GM21717 (cell line): ENCODE data around the gene ACTL8.
"Not testable (repeated sequence)": the region's sequence is repeated elsewhere in the genome, so short reads cannot be mapped to it uniquely, and the experiment has no call there.

ENCODE experiments used
- ATAC-seq: cut with Tn5 transposase; IDR thresholded peaks from one replicate; pipeline ENCODE4 v1.9.1; 2021; ENCODE audit warnings: mild to moderate bottlenecking, moderate library complexity; ENCODE audit not compliant: unreplicated experiment

ACTL8 gene

DNA sequence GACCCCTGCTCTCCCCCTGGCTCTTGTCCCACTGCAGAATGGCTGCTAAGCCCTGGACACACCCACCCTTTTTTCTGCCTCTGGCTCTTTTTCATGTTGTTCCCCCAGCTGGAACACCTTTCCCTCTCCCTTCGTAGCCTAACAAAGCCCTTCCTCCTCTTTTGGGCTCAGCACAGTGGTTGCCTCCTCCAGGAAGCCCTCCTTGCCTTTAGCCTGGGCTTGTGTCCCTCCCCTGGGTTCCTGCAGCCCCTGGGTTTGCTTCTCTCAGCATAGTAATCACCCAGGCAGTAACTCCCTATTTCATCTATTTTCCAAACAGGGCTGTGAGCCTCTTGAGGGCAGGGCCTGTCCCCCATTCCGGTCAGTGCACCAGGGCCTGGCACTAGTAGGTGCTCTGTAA, 19.8 kb upstream of the ACTL8 start:
- no peak for ATAC-seq

DNA sequence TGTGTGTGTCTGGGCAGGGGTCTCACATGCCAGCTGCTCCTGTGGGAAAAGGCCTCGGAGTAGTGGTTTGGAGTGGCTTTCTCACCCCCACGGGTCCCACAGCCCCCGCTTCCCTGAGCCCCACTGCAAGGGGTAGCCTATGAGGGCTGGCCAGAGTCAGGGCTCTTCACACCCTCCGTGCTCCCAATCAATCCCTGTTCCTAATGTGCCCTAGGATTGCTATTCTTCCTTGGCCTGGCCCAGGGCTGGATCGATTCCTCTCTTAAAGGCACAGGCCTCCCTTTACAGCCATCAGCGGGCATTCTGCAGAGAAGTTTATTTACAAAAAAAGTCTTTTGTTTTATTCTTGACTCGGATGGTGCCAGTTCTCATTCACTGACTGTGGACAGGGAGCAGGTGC, 19.3 kb upstream of the ACTL8 start:
- no peak for ATAC-seq

DNA sequence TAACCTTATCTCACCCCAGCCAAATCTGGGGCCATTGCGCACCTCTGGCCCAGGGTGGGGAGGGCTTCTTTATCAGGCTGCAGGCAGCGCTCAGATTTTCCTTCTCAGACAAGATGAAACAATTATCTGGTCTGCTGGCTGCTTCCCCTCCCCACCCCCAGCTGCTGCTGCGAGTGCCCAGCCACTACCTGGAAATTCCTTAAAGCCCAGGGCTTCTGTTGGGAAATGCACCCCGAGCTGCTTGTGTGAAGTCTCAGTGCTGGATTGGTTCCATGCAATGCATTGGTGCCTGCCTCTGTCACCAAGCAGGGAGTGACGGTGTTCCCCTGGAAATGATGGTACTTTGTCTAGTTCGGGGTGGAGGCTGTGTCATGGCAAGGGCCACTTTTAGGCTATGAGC, 18.5 kb upstream of the ACTL8 start:
- no peak for ATAC-seq

DNA sequence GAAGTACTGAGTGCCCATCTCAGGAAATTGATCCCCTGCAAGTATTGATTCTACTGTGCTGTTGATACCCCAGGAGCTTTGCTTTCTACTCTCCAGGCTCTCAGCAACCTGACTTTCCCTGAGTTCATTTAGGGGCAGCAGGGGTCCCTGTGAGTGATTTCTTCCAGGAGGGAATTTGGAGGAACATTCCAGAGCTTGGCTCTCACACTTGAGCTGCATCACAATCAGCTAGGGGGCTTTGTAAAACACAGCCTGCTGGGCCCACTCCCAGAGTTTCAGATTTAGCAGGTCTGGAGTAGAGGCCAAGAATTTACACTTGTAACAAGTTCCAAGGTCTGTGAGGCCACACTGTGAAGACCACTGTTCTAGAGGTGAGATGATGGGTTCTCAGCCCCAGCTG, 16.1 kb upstream of the ACTL8 start:
- no peak for ATAC-seq

DNA sequence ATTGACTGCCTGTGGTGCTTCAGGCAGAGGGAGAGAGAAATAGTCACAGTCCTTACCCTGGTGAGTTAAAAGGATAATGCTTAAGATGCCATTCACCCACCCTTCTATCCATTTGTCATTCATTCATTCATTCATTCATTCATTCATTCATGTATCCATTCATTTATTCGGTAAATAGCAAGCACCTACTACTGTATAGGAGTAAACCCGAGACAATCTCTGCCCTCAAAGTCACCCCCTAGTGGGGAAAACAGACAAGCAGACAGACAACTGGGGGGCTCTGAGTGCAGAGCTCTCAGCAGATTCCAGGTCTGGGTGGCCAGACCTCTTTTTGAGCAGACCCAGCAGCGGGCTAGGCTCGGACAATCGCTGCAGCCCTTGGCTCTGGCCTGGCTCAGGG, 14.1 kb upstream of the ACTL8 start:
- no peak for ATAC-seq

DNA sequence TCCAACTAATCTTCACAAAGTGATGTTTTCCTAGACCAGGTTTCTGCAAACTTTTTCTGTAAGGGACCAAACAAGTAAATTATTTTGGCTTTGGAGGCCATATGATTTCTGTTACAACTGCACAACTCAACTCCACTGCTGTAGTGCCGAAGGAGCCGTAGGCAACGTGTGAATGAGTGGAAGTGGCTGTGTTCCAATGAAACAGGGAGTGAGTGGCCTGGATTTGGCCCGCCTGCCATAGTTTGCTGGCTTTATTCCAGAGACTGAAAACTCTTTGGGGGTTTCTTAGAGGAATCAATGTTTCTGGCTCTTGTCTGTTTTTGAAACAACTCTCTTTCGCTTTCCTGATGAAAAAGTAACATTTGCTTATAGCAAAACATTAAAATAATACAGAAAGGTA, 12.6 kb upstream of the ACTL8 start:
- no peak for ATAC-seq

DNA sequence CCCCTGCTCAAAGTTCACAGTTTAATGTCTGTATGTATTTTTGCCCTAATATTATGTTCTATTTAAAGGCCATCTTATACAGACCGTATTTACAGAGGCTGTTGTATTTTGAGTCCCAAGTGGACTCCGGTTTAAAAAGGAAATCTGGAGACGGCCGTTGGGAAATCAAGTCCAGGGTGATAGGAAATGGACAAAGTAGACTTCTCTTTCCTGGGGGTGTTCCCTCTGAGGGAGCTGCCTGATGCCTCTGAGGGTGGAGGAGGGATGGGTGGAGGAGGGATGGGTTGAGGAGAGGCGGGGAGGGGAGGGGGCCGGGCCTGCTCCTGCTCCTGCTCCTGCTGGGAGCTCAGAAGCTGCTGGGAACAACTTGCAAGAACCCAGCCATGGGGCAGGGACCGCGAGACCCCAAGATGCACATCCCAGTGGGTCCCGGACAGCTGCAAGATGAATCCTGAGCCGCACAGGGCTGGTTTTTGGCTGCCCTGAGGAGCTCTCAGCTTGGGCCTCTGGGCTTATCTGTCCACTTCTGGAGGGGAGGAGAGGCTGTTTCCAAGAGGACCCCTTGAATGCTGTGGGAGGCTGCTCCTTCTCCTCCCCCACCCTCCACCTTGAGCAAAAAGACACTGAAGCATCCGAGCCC, 12.0 kb upstream of the ACTL8 start:
- no peak for ATAC-seq

DNA sequence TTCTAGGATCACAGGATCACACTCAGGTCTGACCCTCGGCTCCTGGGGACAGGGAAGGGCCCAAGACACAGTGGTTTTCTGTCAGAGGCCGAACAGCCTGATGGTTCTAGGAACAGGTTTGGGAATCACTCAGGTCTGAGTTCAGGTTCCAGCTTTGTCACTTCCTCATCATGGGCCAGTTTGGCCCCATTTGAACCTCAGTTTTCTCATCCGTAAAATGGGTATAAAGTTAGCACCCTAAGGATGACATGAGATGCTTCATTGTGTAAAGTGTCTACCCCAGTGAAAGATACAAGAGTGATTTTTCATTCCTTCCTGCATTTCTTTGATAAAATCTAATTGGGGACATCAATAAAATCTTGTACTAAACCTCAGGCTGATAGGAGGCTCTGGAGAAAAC, 11.2 kb upstream of the ACTL8 start:
- ATAC-seq = no peak

DNA sequence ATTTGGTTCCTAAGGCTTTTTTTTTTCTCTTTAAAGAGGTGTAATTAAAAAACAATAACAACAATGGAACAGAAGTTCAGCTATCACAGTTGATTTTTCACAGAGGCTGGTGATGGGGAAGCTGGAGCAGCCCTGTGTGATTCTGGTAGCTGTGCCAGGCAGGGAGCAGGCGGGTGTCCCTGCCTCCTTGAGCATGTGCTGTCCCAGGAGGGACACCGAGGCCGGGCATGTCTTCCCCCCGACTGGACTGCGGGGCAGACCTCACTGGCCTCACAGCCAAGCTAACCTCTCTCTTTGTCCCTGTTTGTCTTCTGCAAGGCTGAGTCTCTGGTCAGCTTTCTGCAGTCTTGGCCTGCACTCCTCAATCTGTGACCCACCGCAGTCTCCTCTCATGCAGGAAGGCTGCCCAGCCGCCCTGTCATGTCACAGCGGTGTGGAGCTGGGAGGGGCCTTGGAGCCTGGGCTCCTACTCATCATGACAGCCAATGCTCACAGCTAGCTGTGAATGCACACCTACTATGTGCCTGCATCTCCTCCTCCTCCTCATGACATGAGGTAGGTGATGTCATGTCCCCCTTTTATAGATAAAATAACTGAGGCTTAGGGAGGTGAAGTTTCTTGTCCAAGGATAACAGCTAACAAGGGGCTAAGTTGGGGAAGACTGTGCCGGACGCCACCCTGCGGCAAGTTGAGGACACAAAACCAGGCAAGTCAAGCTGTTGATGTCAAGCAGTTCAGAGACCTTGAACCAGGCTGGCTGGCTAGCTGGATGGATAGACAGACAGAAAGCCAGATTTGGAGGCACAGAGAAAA, 10.3 kb upstream of the ACTL8 start:
- no peak for ATAC-seq

DNA sequence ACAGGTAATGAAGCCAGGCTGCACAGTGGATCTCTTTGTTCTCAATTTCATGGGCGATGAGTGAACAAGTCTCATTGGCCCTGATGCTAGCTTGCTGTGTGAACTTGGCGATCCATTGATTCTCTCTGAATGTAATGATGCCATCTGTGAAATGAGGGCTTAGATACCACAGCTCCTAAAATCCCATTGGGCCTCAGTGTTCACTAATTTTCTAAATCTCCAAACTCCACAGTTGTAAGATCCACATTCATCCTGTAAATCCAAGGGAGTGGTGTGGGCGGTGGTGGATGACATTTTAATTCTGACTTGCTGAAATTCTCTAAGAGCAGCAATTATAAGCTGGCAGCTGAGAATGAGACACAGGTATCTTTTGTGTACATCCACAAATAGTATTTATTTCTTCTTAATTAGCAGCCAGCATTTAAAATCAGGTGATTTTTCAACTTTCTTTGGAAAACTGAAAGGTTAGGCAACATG, 9.6 kb upstream of the ACTL8 start:
- ATAC-seq = no peak

DNA sequence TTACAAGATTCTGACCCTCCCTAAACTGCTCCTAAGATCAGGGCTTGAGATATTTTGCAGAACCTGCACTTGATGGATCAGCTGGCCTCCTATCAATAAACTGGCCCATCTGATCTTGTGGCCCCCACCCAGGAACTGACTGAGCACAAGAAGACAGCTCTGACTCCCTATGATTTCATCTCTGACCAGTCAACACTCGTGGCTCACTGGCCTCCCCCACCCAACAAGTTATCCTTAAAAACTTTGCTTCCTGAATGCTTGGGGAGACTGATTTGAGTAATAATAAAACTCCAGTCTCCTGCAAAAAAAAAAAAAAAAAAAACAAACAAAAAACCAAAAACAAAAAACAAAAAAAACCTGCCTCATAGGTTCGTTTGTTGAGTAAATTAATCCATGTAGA, 8.9 kb upstream of the ACTL8 start:
- ATAC-seq = not testable (repeated sequence)

DNA sequence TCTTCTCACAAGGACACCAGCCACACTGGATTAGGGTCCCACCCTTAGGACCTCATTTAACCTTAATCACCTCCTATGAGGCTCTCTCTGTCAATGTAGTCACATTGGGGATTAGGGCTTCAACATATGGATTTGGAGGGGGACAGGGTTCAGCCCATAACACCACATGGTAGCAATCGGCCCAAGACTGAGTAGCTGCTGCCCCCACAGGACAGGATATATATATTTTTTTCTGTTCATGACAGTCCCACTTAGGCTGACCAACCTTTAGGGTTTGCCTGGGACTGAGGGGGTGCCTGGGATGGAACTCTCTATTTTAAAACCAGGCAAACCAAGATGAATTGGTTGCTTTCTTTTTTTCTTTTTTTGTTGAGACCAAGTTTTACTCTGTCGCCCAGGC, 8.2 kb upstream of the ACTL8 start:
- no peak for ATAC-seq

DNA sequence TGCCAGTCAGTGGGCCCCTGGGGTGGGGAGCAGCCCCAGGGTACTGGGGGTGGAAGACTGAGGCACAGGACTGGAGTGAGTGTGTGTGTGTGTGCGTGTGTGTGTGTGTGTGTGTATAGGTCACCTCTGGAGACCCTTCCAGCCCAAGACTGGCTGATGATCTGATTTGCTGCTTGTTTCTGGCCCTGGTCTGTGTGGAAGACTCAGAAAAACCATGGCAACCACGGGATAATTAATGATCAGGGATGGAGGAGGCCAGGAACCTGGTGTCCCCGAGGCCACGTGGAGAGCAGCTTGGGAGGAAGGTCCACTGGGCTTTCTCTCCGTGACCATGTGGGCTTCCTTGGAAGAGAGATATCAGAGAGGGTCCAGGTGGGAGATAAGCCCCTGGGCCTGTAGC, 4.8 kb upstream of the ACTL8 start:
- ATAC-seq = no peak

DNA sequence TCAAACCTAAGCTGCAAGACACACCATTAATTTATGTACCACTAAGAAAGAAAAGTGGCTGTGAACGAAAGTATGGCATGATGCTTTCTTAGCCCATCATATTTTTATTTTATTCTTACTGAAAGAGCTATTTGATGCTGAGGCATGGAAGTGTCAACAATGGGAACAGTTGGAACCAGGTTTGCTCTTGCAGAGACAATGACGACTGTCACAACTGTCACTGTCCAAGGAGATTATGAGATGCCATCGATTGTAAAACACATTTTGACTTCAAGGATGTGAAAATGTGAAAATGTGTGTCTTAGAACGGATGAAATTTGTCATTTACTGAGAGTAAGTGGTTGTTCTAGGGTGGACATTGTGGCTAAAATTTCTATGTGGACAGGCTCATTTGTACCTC, 2.8 kb upstream of the ACTL8 start:
- ATAC-seq = no peak

DNA sequence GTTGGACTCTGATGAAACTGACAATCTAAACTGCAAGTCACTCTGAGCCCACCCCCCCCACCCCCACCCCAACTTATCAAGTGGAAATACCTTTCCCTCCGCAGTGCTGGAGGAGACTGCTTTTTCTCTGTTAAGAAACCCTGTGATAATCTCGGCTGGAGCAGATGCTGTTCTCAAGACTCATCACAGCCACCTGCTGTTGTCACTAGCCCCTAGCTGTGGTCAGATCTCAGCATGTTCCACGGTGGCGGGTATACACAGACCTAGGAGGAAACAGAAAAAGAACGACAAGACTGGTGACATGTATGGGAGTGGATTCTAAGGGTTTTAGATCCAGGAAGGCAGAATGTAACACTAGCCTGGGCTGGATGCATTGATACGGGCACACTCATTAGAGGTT, 2.3 kb downstream of the ACTL8 start:
- ATAC-seq = no peak

DNA sequence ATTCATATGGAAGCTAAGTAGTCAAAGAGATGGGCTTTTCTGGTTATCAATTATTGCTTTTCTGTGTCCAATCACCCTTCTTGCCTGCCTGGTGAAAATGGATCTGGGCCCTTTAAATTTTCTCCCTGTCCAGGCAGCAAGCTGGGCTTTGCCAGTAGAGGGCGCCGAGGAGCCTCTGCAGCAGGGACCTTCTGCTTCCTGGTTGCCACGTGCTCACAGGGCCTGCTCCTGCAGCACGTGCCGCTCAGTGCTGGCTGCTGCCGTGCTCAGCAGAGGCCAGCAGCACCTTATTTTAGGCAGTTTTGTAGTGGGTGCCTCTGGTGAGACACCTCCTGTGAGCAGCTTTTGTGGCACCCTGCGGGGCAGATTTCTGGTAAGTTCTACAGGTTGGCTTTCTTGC, 4.0 kb downstream of the ACTL8 start:
- ATAC-seq = no peak

DNA sequence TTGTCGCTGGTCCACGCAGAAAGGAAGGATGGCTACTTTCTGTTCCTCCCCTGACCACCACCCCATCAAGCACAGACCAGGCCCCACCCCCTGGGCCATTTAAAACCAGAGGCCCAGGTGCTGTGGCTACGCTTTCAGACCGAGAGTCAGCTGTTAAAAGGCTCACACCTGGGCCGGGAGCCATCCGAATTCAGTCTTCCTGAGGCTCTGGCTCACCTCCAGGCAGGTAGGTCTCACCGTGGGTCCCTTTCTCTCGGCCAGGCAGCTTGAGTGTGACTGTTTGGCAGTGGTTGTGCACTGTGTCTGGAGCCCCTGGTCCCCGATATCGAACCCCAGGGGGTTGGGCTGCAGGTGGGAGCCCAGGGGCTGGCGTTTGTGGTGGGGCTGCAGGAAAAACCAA, 7.2 kb downstream of the ACTL8 start:
- ATAC-seq = no peak

DNA sequence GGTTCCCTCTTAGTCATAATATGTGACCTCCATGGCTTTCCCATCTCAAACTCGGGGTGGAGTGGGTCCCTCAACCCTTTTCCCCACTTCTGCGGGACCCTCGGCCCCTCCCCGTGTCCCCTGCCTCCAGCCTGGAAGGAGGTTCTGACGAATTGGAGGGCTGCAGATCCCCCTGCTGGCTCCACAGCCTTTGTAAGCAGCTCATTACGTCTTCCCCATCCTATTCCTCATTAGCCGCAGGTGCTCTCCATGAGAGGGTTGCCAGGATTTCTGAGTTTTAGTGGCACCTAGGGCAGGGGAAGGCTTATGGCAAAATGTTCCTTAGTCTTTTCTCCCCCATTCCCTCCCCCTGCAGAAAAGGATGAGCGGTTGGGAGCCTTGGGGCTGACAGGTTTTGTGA, 8.3 kb downstream of the ACTL8 start:
- ATAC-seq = no peak

DNA sequence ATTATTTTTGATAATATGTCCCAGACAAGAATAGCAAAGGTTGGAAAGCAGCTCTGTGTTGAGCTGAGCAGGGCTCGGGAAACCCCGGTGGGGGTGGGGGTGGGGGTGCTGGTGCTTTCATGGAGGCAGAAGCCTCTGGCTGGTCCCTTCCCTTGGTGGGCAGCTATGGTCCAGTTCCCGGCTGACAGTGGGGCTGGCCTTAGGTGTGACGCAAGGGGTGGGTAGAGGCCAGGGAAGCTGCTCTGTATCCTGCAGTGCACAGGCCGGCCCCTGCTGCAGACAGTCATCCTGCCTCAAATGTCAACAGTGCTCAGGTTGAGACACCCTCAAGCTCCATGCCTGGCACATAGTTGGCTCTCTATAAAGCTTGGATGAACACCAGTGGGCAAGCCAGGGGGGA, 8.9 kb downstream of the ACTL8 start:
- no peak for ATAC-seq

DNA sequence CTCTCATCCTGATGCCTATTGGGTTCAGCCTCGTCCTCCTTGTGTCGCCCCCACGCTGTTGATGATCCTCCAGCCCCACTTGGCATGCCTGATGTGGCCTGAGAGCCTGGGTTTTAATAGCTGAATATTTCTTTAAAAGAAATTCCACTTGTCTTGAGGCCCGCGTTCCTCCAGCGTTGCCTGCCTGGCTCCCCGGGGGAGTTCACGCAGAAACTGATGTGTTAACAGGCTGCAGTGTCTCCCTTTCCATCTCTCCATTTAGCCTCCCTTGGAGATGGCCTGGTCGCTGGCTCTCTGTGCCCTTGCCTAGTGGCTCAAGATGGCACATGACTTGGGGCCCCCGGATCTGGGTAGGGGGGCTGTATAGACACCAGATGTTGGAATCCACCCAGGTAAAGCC, 9.5 kb downstream of the ACTL8 start:
- ATAC-seq = no peak

DNA sequence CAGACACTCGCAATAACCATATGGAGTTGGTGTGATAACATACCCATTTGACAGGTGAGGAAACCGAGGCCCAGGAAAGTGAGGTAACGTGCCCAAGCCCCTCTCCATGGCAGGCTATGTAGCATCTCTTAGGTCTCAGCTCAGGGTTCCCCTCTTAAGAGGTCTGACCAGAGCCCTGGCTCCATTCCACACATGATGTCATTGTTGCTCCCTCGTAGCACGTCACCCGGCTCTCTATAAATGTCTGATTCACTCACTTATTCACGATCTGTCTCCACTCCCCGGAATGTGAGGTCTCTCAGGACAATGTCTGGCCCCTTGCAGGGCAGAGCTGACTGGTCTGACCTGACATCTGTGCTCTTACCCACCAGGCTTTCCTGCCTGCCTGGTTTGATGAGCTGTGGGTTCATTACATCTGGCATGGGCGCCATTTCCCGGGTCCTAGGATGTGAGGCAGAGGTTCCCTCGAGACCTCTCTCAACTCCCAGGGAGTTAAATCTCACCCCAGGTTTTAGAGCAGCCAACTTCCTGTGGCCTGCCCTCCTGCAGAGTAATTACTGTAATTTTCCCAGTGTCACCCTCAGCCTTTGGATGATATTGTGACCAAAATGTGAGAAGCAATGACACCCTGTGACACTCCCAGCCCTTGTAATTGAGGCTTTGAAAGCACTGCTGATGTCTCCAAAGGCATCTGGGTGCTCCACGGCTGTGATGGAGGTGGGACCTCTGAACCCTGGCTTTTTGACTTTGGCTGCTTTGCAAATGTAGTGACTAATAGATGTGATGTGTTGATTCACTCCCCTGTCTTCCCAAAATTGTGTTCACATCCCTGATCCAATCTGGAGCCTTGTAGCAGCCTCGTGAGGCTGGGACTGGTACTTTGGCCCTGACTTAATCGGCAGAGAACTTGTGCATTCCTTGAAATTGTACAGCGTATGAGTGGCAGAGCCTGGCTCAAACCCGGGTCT, 10.6 kb downstream of the ACTL8 start:
- ATAC-seq = no peak
